A549 (cell line): Measurements from ENCODE around the gene PGGT1B. TPM values are rescaled to one million over a fixed set of nuclear protein-coding genes. Genes with fewer than 3 reads are reported as not detected.

Source experiments
- ATAC-seq, 2 experiments: fragments of 200-7000 bp in 1 of 2; fragments of >200 bp in 1 of 2; cut with Nextera tagmentation in 1 of 2; cut with Tn5 transposase in 1 of 2; 3 replicates each; pipeline versions ENCODE4 v1.8.0 to v1.9.1; 2018 to 2020; ENCODE audit warnings: mild to moderate bottlenecking in 1 of 2, moderate library complexity in 1 of 2
- CTCF ChIA-PET: fragments of 300-600 bp; sonication (Branson Sonifier 250); formaldehyde crosslinking; extraction: SDS; loops from one replicate; lab custom pipeline; 2021; ENCODE audit warnings: antibody characterized with exemption, inconsistent platforms; lab: Yijun Ruan, JAX
- POLR2A ChIA-PET: fragments of 350-600 bp; formaldehyde crosslinking; extraction: SDS; loops from one replicate; lab custom pipeline; 2021; ENCODE audit warnings: antibody characterized with exemption, inconsistent platforms; lab: Yijun Ruan, JAX
- DNase-seq, 2 experiments: peaks; one replicate each; pipeline versions ENCODE4 v3.0.0 to v3.0.0-alpha.2; 2011 to 2016; ENCODE audit warnings: low read depth in 1 of 2, low spot score in 1 of 2
- FAIRE-seq: peaks from 2 replicates; lab custom pipeline; 2011; peaks lifted over from hg19 to GRCh38; lab: Jason Lieb, UNC
- H3K27ac ChIP-seq, 2 experiments: fragments of >200 bp; sonication (Bioruptor Twin); formaldehyde crosslinking; 3 replicates each; pipeline ENCODE4 v1.5.1; 2016 to 2017
- H3K4me1 ChIP-seq: fragments of >200 bp; sonication (Bioruptor Twin); formaldehyde crosslinking; 3 replicates; pipeline ENCODE4 v1.6.1; 2016
- H3K4me2 ChIP-seq: fragments of >200 bp; sonication (Bioruptor Twin); formaldehyde crosslinking; 3 replicates; pipeline ENCODE4 v1.6.1; 2016
- H3K4me3 ChIP-seq: fragments of >200 bp; sonication (Bioruptor Twin); formaldehyde crosslinking; 3 replicates; pipeline ENCODE4 v1.5.1; 2016
- H3K9me3 ChIP-seq: fragments of >200 bp; sonication (Bioruptor Twin); formaldehyde crosslinking; 3 replicates; pipeline ENCODE4 v1.6.1; 2016
- CBX8 ChIP-seq: fragments of 200-600 bp; sonication (generic); IDR thresholded peaks from 2 replicates; pipeline ENCODE4 v1.6.1; 2016
- CEBPB ChIP-seq, 2 experiments: fragments of >200 bp in 1 of 2; sonication (Bioruptor Twin) in 1 of 2; formaldehyde crosslinking in 1 of 2; IDR thresholded peaks; 2 replicates each; pipeline ENCODE4 v1.6.1; 2012 to 2016
- ESRRA ChIP-seq: fragments of 150-350 bp; IDR thresholded peaks from 2 replicates; pipeline ENCODE4 v1.6.1; 2014; ENCODE audit warnings: mild to moderate bottlenecking, low read length, borderline replicate concordance
- FOSB ChIP-seq: fragments of 250-450 bp; sonication (Bioruptor Pico); IDR thresholded peaks from 2 replicates; pipeline ENCODE4 v1.5.0; 2020; ENCODE audit warnings: mild to moderate bottlenecking, moderate library complexity
- FOXS1 ChIP-seq: fragments of 250-450 bp; sonication (Bioruptor Pico); IDR thresholded peaks from 2 replicates; pipeline ENCODE4 v1.5.0; 2020; ENCODE audit warnings: mild to moderate bottlenecking, moderate library complexity
- HEYL ChIP-seq: fragments of 250-450 bp; sonication (Bioruptor Pico); IDR thresholded peaks from 2 replicates; pipeline ENCODE4 v1.8.0; 2021; ENCODE audit warnings: mild to moderate bottlenecking, moderate library complexity
- KDM1A ChIP-seq: fragments of 200-600 bp; sonication (generic); IDR thresholded peaks from 2 replicates; pipeline ENCODE4 v1.6.1; 2016; ENCODE audit warnings: low read depth, mild to moderate bottlenecking
- MAZ ChIP-seq: fragments of 150-350 bp; IDR thresholded peaks from 2 replicates; pipeline ENCODE4 v1.6.1; 2014; ENCODE audit warnings: antibody characterized with exemption, low read depth, low read length, borderline replicate concordance
- NFE2L2 ChIP-seq: fragments of 150-350 bp; conservative IDR thresholded peaks from 2 replicates; pipeline ENCODE4 v1.6.1; 2014; ENCODE audit warnings: low read length
- NR3C1 ChIP-seq: fragments of >200 bp; sonication (Bioruptor Twin); formaldehyde crosslinking; IDR thresholded peaks from 3 replicates; pipeline ENCODE4 v1.6.1; 2017
- PHF8 ChIP-seq: fragments of 200-600 bp; sonication (generic); IDR thresholded peaks from 2 replicates; pipeline ENCODE4 v1.6.1; 2016; ENCODE audit warnings: low read depth, mild to moderate bottlenecking, antibody characterized with exemption, moderate library complexity, borderline replicate concordance
- POLR2AphosphoS2 ChIP-seq: conservative IDR thresholded peaks from 2 replicates; pipeline ENCODE4 v1.6.1; 2012; ENCODE audit warnings: low read length, improper control_type of control experiment, inconsistent platforms
- RCOR1 ChIP-seq: fragments of 150-350 bp; IDR thresholded peaks from 2 replicates; pipeline ENCODE4 v1.6.1; 2014; ENCODE audit warnings: antibody characterized with exemption, low read length, low read depth
- RFX5 ChIP-seq: fragments of 450-650 bp; IDR thresholded peaks from 2 replicates; pipeline ENCODE4 v1.7.1; 2014; ENCODE audit warnings: antibody characterized with exemption, mild to moderate bottlenecking, moderate library complexity
- SREBF2 ChIP-seq: fragments of 450-650 bp; IDR thresholded peaks from 2 replicates; pipeline ENCODE4 v1.6.1; 2014; ENCODE audit warnings: mild to moderate bottlenecking, moderate library complexity
- TP53 ChIP-seq: fragments of 250-450 bp; sonication (Bioruptor Pico); IDR thresholded peaks from 2 replicates; pipeline ENCODE4 v1.5.0; 2021; ENCODE audit warnings: mild to moderate bottlenecking, moderate library complexity
- ZNF302 ChIP-seq: fragments of 250-450 bp; sonication (Bioruptor Pico); IDR thresholded peaks from 2 replicates; pipeline ENCODE4 v1.9.0; 2021; ENCODE audit warnings: inconsistent platforms, mild to moderate bottlenecking, moderate library complexity
- WGBS: methylation state at CpG from one replicate; pipeline ENCODE4 v1.1.6; 2017; ENCODE audit errors: missing lambda C conversion rate; 5-methylcytosine and 5-hydroxymethylcytosine counted together
- polyA plus RNA-seq, 4 experiments: library from polyadenylated mRNA; depleted of rRNA in 3 of 4; stranded (reverse); fragments of >200 nt; fragmentation: RNase III in 1 of 4; extraction: RNeasy Plus Mini Kit Qiagen cat#74134 plus additional on column Dnase treatment in 1 of 4; gene quantifications; 2 replicates in 3 of 4; 3 replicates in 1 of 4; pipeline ENCODE4 v1.2.3, GENCODE V29; 2011 to 2017
- TF ChIP-seq, protein P1 (sequence below): fragments of >200 bp; sonication (Bioruptor Twin); formaldehyde crosslinking; IDR thresholded peaks from 3 replicates; pipeline ENCODE4 v1.6.1; 2016
- TF ChIP-seq, protein P2 (sequence below): fragments of 450-650 bp; IDR thresholded peaks from 2 replicates; pipeline ENCODE4 v1.6.1; 2014; ENCODE audit warnings: antibody characterized with exemption
- TF ChIP-seq, protein P3 (sequence below): fragments of 250-450 bp; sonication (Bioruptor Pico); IDR thresholded peaks from 2 replicates; pipeline ENCODE4 v1.5.0; 2020; ENCODE audit warnings: low read depth, mild to moderate bottlenecking, moderate library complexity
- TF ChIP-seq, protein P4 (sequence below): IDR thresholded peaks from 2 replicates; pipeline ENCODE4 v1.6.1; 2012
- TF ChIP-seq, protein P5 (sequence below): fragments of >200 bp; sonication (Bioruptor Twin); formaldehyde crosslinking; IDR thresholded peaks from 3 replicates; pipeline ENCODE4 v1.5.1; 2016
- TF ChIP-seq, protein P6 (sequence below): fragments of 200-600 bp; sonication (generic); IDR thresholded peaks from 2 replicates; pipeline ENCODE4 v1.6.1; 2016; ENCODE audit warnings: antibody characterized with exemption, mild to moderate bottlenecking, moderate library complexity

Gene PGGT1B
- polyA plus RNA-seq, 2 of the 4 experiments (the other 2 are of a cell fraction), result 6.7 to 15.9 TPM

DNA sequence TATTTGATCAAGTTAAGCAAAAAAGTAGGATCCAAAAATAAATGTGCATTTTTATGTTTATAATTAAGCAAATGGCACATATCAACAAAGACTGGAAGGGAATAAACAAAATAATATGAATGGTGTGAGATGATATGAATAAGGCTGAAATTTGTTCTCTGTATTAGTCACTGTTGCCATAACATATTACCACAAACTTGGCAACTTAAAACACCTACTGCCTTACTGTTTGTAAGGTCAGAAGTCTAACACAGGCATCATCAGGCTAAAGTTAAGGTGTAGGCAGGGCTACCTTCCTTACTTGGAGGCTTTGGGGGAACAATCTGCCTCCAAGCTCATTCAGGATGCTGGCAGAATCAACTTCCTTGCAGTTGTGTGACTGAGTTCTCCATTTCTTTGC is 19.3 kb downstream of the PGGT1B start:
- Histone ChIP-seq H3K9me3 (no peaks in the 10 kb centered on the region), H3K4me2 (no peak overlapping the region), H3K4me3 (no peak overlapping the region), H3K4me1 (no peaks in the 10 kb centered on the region), H3K27ac (no peak overlapping the region)
- ChIA-PET POLR2A (no interaction called here), CTCF (interaction anchor here (2.8 kb wide), 1 partner anchor 145 kb away, joined by 11 read pairs; no protein-coding TSS in a partner anchor)
- DNase-seq, result peak in 1 of 2 experiments; percentile 3
- peak in 1 of 2 experiments; percentile 39; a peak in 1 of 6 replicates for ATAC-seq
- no peak for FAIRE-seq
- no peak for TF ChIP-seq RCOR1
- no peak for TF ChIP-seq CEBPB (IDR thresholded peaks at IDR 0.05)
- TF ChIP-seq, protein P1, sequence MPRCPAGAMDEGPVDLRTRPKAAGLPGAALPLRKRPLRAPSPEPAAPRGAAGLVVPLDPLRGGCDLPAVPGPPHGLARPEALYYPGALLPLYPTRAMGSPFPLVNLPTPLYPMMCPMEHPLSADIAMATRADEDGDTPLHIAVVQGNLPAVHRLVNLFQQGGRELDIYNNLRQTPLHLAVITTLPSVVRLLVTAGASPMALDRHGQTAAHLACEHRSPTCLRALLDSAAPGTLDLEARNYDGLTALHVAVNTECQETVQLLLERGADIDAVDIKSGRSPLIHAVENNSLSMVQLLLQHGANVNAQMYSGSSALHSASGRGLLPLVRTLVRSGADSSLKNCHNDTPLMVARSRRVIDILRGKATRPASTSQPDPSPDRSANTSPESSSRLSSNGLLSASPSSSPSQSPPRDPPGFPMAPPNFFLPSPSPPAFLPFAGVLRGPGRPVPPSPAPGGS, result no peak
- no peak for TF ChIP-seq HEYL (CRISPR knock-in tag)
- no peak for TF ChIP-seq MAZ
- TF ChIP-seq, protein P2, sequence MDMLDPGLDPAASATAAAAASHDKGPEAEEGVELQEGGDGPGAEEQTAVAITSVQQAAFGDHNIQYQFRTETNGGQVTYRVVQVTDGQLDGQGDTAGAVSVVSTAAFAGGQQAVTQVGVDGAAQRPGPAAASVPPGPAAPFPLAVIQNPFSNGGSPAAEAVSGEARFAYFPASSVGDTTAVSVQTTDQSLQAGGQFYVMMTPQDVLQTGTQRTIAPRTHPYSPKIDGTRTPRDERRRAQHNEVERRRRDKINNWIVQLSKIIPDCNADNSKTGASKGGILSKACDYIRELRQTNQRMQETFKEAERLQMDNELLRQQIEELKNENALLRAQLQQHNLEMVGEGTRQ, result no peak

DNA sequence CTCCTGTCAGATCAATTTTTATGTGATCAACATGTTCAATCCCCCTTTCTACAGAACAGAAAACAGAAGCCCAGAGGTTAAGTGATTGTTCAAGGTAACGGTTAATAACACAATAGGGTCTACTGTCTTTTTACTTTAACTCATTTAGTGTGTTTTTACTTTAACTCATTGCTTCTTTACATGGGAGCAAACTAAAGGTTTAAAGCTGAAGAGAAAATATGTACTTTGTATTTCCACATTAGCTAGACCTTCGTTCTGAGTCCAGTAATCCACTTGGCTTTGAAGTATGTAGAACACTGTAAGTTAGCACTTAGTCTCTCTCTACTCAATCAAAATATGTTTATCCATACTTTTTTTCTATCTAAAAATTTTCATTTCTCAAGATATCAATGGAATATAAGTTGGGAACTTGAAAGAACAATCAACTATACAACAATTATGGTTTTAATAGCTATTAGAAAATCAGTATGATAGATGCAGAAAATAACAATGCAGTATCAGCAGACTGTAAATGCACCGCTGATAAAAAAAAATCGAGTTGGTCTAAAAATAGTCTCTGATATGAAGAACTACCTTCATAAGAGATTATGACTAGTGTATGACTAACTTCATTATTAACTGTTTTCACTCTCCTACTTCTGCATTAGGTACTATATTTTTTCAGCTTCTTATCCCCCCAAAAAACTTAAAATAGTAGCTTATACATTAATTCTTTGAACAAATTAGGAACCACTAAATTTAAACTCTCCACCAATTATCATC is 20.6 kb downstream of the PGGT1B start:
- Histone ChIP-seq H3K9me3 (no peaks in the 10 kb centered on the region), H3K4me3 (no peak overlapping the region), H3K4me2 (no peak overlapping the region), H3K27ac (no peak overlapping the region), H3K4me1 (no peaks in the 10 kb centered on the region)
- no peak for DNase-seq
- TF ChIP-seq NR3C1 (no peak), NFE2L2 (no peak), ZNF302 (no peak), SREBF2 (no peak), FOXS1 (CRISPR knock-in tag) (no peak), ESRRA (no peak), MAZ (no peak), RFX5 (no peak), KDM1A (no peak), PHF8 (no peak), CBX8 (no peak), TP53 (no peak), POLR2AphosphoS2 (no peak), FOSB (CRISPR knock-in tag) (no peak)
- TF ChIP-seq, protein P3, sequence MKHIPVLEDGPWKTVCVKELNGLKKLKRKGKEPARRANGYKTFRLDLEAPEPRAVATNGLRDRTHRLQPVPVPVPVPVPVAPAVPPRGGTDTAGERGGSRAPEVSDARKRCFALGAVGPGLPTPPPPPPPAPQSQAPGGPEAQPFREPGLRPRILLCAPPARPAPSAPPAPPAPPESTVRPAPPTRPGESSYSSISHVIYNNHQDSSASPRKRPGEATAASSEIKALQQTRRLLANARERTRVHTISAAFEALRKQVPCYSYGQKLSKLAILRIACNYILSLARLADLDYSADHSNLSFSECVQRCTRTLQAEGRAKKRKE (CRISPR knock-in tag), result no peak
- TF ChIP-seq, protein P4, sequence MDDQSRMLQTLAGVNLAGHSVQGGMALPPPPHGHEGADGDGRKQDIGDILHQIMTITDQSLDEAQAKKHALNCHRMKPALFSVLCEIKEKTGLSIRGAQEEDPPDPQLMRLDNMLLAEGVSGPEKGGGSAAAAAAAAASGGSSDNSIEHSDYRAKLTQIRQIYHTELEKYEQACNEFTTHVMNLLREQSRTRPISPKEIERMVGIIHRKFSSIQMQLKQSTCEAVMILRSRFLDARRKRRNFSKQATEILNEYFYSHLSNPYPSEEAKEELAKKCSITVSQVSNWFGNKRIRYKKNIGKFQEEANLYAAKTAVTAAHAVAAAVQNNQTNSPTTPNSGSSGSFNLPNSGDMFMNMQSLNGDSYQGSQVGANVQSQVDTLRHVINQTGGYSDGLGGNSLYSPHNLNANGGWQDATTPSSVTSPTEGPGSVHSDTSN, result no peak
- TF ChIP-seq, protein P5, sequence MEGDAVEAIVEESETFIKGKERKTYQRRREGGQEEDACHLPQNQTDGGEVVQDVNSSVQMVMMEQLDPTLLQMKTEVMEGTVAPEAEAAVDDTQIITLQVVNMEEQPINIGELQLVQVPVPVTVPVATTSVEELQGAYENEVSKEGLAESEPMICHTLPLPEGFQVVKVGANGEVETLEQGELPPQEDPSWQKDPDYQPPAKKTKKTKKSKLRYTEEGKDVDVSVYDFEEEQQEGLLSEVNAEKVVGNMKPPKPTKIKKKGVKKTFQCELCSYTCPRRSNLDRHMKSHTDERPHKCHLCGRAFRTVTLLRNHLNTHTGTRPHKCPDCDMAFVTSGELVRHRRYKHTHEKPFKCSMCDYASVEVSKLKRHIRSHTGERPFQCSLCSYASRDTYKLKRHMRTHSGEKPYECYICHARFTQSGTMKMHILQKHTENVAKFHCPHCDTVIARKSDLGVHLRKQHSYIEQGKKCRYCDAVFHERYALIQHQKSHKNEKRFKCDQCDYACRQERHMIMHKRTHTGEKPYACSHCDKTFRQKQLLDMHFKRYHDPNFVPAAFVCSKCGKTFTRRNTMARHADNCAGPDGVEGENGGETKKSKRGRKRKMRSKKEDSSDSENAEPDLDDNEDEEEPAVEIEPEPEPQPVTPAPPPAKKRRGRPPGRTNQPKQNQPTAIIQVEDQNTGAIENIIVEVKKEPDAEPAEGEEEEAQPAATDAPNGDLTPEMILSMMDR, result no peak
- TF ChIP-seq, protein P6, sequence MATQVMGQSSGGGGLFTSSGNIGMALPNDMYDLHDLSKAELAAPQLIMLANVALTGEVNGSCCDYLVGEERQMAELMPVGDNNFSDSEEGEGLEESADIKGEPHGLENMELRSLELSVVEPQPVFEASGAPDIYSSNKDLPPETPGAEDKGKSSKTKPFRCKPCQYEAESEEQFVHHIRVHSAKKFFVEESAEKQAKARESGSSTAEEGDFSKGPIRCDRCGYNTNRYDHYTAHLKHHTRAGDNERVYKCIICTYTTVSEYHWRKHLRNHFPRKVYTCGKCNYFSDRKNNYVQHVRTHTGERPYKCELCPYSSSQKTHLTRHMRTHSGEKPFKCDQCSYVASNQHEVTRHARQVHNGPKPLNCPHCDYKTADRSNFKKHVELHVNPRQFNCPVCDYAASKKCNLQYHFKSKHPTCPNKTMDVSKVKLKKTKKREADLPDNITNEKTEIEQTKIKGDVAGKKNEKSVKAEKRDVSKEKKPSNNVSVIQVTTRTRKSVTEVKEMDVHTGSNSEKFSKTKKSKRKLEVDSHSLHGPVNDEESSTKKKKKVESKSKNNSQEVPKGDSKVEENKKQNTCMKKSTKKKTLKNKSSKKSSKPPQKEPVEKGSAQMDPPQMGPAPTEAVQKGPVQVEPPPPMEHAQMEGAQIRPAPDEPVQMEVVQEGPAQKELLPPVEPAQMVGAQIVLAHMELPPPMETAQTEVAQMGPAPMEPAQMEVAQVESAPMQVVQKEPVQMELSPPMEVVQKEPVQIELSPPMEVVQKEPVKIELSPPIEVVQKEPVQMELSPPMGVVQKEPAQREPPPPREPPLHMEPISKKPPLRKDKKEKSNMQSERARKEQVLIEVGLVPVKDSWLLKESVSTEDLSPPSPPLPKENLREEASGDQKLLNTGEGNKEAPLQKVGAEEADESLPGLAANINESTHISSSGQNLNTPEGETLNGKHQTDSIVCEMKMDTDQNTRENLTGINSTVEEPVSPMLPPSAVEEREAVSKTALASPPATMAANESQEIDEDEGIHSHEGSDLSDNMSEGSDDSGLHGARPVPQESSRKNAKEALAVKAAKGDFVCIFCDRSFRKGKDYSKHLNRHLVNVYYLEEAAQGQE, result no peak
- ChIA-PET CTCF (interaction anchor here (2.8 kb wide), 1 partner anchor 144 kb away, joined by 11 read pairs; no protein-coding TSS in a partner anchor), POLR2A (no interaction called here)
- no peak for FAIRE-seq
- WGBS, result 68% methylated on average over 4 of the region's 4 CpGs
- ATAC-seq, result no peak
